Measurements from ENCODE around the gene OSBPL5. TPM values are rescaled to one million over a fixed set of nuclear protein-coding genes. Genes with fewer than 3 reads are reported as not detected.
"Not testable (repeated sequence)": the region's sequence is repeated elsewhere in the genome, so short reads cannot be mapped to it uniquely, and the experiment has no call there.

Gene OSBPL5
- total RNA-seq, 2 experiments from 2014 or later: 0.63 to 2.7 TPM

- no peaks in the 10 kb centered on the region for H3K36me3 ChIP-seq (ENCODE audit: insufficient read depth, low read length)
- CTCF ChIA-PET (ENCODE audit: unreplicated experiment): no interaction called here
Observed at GRCh38 chr11:3170044-3170755, 5.1 kb upstream of the OSBPL5 start.

GRCh38 chr11:3169255-3170043 is 4.3 kb upstream of the OSBPL5 start:
- H2AFZ ChIP-seq (ENCODE audit: low read length): no peak overlapping the region
- no peak for TF ChIP-seq CTCF (conservative IDR thresholded peaks at IDR 0.05; ENCODE audit: low read length)
- TF ChIP-seq EZH2phosphoT487 (IDR thresholded peaks at IDR 0.05; ENCODE audit: borderline replicate concordance, low read depth, low read length): no peak
- no peaks in the 10 kb centered on the region for H3K36me3 ChIP-seq (ENCODE audit: insufficient read depth, low read length)
- no TSS peak for BruUV-seq (replicated peaks)
- CTCF ChIA-PET (ENCODE audit: unreplicated experiment): no interaction called here
- H3K9me3 ChIP-seq (ENCODE audit: low read length): no peaks in the 10 kb centered on the region
- H3K4me2 ChIP-seq (ENCODE audit: low read length): no peak overlapping the region
- no peaks in the 10 kb centered on the region for H4K20me1 ChIP-seq (ENCODE audit: insufficient read depth, low read length)
- H3K79me2 ChIP-seq (ENCODE audit: insufficient read depth, low read depth, low read length): no peaks in the 10 kb centered on the region
- intact Hi-C loops (cut with micrococcal nuclease; ENCODE audit: unreplicated experiment): no loop called here
- POLR2A ChIA-PET: no interaction called here
- DNase-seq (ENCODE audit: low spot score): no peak
- no peaks in the 10 kb centered on the region for H3K9me2 ChIP-seq (ENCODE audit: insufficient read depth, low read length)
- H3K27ac ChIP-seq (ENCODE audit: low read depth, low read length, poor library complexity, severe bottlenecking): no peak overlapping the region
- no peaks in the 10 kb centered on the region for H3K4me1 ChIP-seq (ENCODE audit: insufficient read depth, low read length, poor library complexity, severe bottlenecking)
- no peak overlapping the region for H3K4me3 ChIP-seq (ENCODE audit: low read depth, low read length, poor library complexity, severe bottlenecking)

More at GRCh38 chr11:3170044-3170755, 5.1 kb upstream of the OSBPL5 start:
- Histone ChIP-seq H3K79me2 (ENCODE audit: insufficient read depth, low read depth, low read length) (no peaks in the 10 kb centered on the region), H3K9me3 (ENCODE audit: low read length) (no peaks in the 10 kb centered on the region), H3K4me3 (ENCODE audit: low read depth, low read length, poor library complexity, severe bottlenecking) (no peak overlapping the region), H4K20me1 (ENCODE audit: insufficient read depth, low read length) (no peaks in the 10 kb centered on the region), H3K27ac (ENCODE audit: low read depth, low read length, poor library complexity, severe bottlenecking) (no peak overlapping the region), H2AFZ (ENCODE audit: low read length) (no peak overlapping the region), H3K4me1 (ENCODE audit: insufficient read depth, low read length, poor library complexity, severe bottlenecking) (no peaks in the 10 kb centered on the region), H3K4me2 (ENCODE audit: low read length) (no peak overlapping the region), H3K9me2 (ENCODE audit: insufficient read depth, low read length) (no peaks in the 10 kb centered on the region)
- intact Hi-C loops (cut with micrococcal nuclease; ENCODE audit: unreplicated experiment): no loop called here
- TF ChIP-seq EZH2phosphoT487 (IDR thresholded peaks at IDR 0.05; ENCODE audit: borderline replicate concordance, low read depth, low read length) (no peak), CTCF (conservative IDR thresholded peaks at IDR 0.05; ENCODE audit: low read length) (no peak)
- no TSS peak for BruUV-seq (replicated peaks)
- POLR2A ChIA-PET: no interaction called here
- no peak for DNase-seq (ENCODE audit: low spot score)

GRCh38 chr11:3168742-3169254 is 3.7 kb upstream of the OSBPL5 start:
- intact Hi-C loops (cut with micrococcal nuclease; ENCODE audit: unreplicated experiment); DNase-seq (ENCODE audit: low spot score); H3K4me1 ChIP-seq (ENCODE audit: insufficient read depth, low read length, poor library complexity, severe bottlenecking); H3K27ac ChIP-seq (ENCODE audit: low read depth, low read length, poor library complexity, severe bottlenecking); CTCF ChIA-PET (ENCODE audit: unreplicated experiment); H3K79me2 ChIP-seq (ENCODE audit: insufficient read depth, low read depth, low read length); H3K36me3 ChIP-seq (ENCODE audit: insufficient read depth, low read length); H3K9me2 ChIP-seq (ENCODE audit: insufficient read depth, low read length); POLR2A ChIA-PET; H2AFZ ChIP-seq (ENCODE audit: low read length); H3K4me2 ChIP-seq (ENCODE audit: low read length); BruUV-seq (replicated peaks); H3K9me3 ChIP-seq (ENCODE audit: low read length); H4K20me1 ChIP-seq (ENCODE audit: insufficient read depth, low read length); H3K4me3 ChIP-seq (ENCODE audit: low read depth, low read length, poor library complexity, severe bottlenecking): not testable (repeated sequence)

Data from OCI-LY7 (cell line).